HEK293T (cell line): ENCODE data around the gene PRKCE.

Source experiments
- ELF4 ChIP-seq: fragments of 450-650 bp; IDR thresholded peaks from 2 replicates; pipeline ENCODE4 v1.6.1; 2017; ENCODE audit warnings: antibody characterized with exemption
- FOXA1 ChIP-seq: fragments of 450-650 bp; IDR thresholded peaks from 2 replicates; pipeline ENCODE4 v1.6.1; 2016; ENCODE audit warnings: mild to moderate bottlenecking
- FOXK2 ChIP-seq: fragments of 450-650 bp; IDR thresholded peaks from 2 replicates; pipeline ENCODE4 v1.6.1; 2016; ENCODE audit warnings: mild to moderate bottlenecking
- FOXM1 ChIP-seq: fragments of 450-650 bp; IDR thresholded peaks from 2 replicates; pipeline ENCODE4 v1.6.1; 2017; ENCODE audit warnings: mild to moderate bottlenecking, borderline replicate concordance
- L3MBTL2 ChIP-seq: fragments of 450-650 bp; conservative IDR thresholded peaks from 2 replicates; pipeline ENCODE4 v1.6.1; 2016; ENCODE audit warnings: mild to moderate bottlenecking
- SP1 ChIP-seq: fragments of 450-650 bp; IDR thresholded peaks from 2 replicates; pipeline ENCODE4 v1.6.1; 2017
- TARDBP ChIP-seq: fragments of 450-650 bp; IDR thresholded peaks from 2 replicates; pipeline ENCODE4 v1.6.1; 2016
- ZNF384 ChIP-seq: fragments of 450-650 bp; IDR thresholded peaks from 2 replicates; pipeline ENCODE4 v1.6.1; 2016

GRCh38 chr2:46126571-46126970, 475.1 kb downstream of the PRKCE start:
- no peak for TF ChIP-seq SP1
- TF ChIP-seq FOXA1: no peak
- no peak for TF ChIP-seq FOXM1
- TF ChIP-seq TARDBP: no peak
- TF ChIP-seq FOXK2: no peak
- no peak for TF ChIP-seq L3MBTL2
- TF ChIP-seq ZNF384: no peak
- no peak for TF ChIP-seq ELF4
